Esophagus (tissue), 2 donors: Measurements from ENCODE around the gene XPC. TPM values are rescaled to one million over a fixed set of nuclear protein-coding genes. Genes with fewer than 3 reads are reported as not detected.

ENCODE experiments used
- H3K27ac ChIP-seq, 2 donors: one replicate each; pipeline ENCODE4 v1.5.1; 2013; ENCODE audit warnings: low read depth in 2 of 2, mild to moderate bottlenecking in 2 of 2, inconsistent platforms in 1 of 2, low read length in 1 of 2, moderate library complexity in 1 of 2
- H3K27me3 ChIP-seq, 2 donors: one replicate each; pipeline ENCODE4 v1.6.1; 2013; ENCODE audit warnings: low read length in 2 of 2, control low read depth in 1 of 2, mild to moderate bottlenecking in 1 of 2; ENCODE audit not compliant: insufficient read depth in 2 of 2, control insufficient read depth in 1 of 2
- H3K36me3 ChIP-seq, 2 donors: one replicate each; pipeline ENCODE4 v1.6.1; 2013; ENCODE audit warnings: low read length in 1 of 2; ENCODE audit not compliant: control insufficient read depth in 2 of 2, insufficient read depth in 2 of 2
- H3K4me1 ChIP-seq, 2 donors: one replicate each; pipeline ENCODE4 v1.6.1; 2013; ENCODE audit warnings: low read length in 1 of 2; ENCODE audit not compliant: control insufficient read depth in 2 of 2, insufficient read depth in 2 of 2
- H3K4me3 ChIP-seq, 2 donors: one replicate each; pipeline ENCODE4 v1.5.1; 2013; ENCODE audit warnings: low read length in 2 of 2, mild to moderate bottlenecking in 2 of 2, low read depth in 1 of 2, moderate library complexity in 1 of 2
- H3K9me3 ChIP-seq, 2 donors: one replicate each; pipeline ENCODE4 v1.6.1; 2013; ENCODE audit warnings: mild to moderate bottlenecking in 2 of 2, low read depth in 1 of 2, low read length in 1 of 2, moderate library complexity in 1 of 2; ENCODE audit not compliant: control insufficient read depth in 2 of 2, insufficient read depth in 1 of 2
- WGBS, 2 donors: extraction: QIAGEN DNeasy Blood & Tissue Kit; methylation state at CpG; one replicate each; pipeline ENCODE4 v1.1.7; 2013; 5-methylcytosine and 5-hydroxymethylcytosine counted together
- polyA plus RNA-seq, 2 donors: library from polyadenylated mRNA; stranded (reverse); fragments of 200-250 nt; gene quantifications; one replicate each; pipeline ENCODE4 v1.2.3, GENCODE V29; 2013
- donor health status: healthy with polysubstance abuse.
- donor health status: Bipolar disorder and iron deficiency.

XPC gene
- polyA plus RNA-seq, 2 donors = 12.1 to 12.6 TPM

- no peaks in the 10 kb centered on the region for H3K27me3 ChIP-seq
- no peaks in the 10 kb centered on the region for H3K9me3 ChIP-seq
- 74 to 75% methylated on average over 14 of the region's 14 CpGs for WGBS, 2 donors
- H3K4me1 ChIP-seq = no peaks in the 10 kb centered on the region
- no peaks in the 10 kb centered on the region for H3K36me3 ChIP-seq
- no peak overlapping the region for H3K27ac ChIP-seq
- H3K4me3 ChIP-seq = no peak overlapping the region
These were observed 31.3 kb upstream of the XPC start for GRCh38 chr3:14209581-14210289.

- no peaks in the 10 kb centered on the region for H3K9me3 ChIP-seq
- WGBS, 2 donors = 48 to 65% methylated on average over 5 of the region's 5 CpGs
These were observed 30.6 kb upstream of the XPC start for GRCh38 chr3:14208977-14209394.

GRCh38 chr3:14208168-14208567 is 29.8 kb upstream of the XPC start:
- H3K4me1 ChIP-seq = peaks cover 0 to 2% of the 10 kb centered on the region in 2 donors
- H3K36me3 ChIP-seq = no peaks in the 10 kb centered on the region
- no peaks in the 10 kb centered on the region for H3K27me3 ChIP-seq
- H3K27ac ChIP-seq = no peak overlapping the region
- H3K9me3 ChIP-seq = no peaks in the 10 kb centered on the region
- 94% methylated on average over 4 of the region's 4 CpGs for WGBS, 2 donors
- no peak overlapping the region for H3K4me3 ChIP-seq

More at GRCh38 chr3:14208977-14209394, 30.6 kb upstream of the XPC start:
- no peaks in the 10 kb centered on the region for H3K36me3 ChIP-seq
- no peak overlapping the region for H3K4me3 ChIP-seq
- H3K4me1 ChIP-seq = no peaks in the 10 kb centered on the region
- H3K27me3 ChIP-seq = no peaks in the 10 kb centered on the region
- peak overlapping the region in 1 of 2 donors; percentile 8 for H3K27ac ChIP-seq

- Histone ChIP-seq H3K4me3 (no peak overlapping the region), H3K4me1 (peaks cover 0 to 6% of the 10 kb centered on the region in 2 donors), H3K27me3 (no peaks in the 10 kb centered on the region), H3K36me3 (no peaks in the 10 kb centered on the region), H3K9me3 (no peaks in the 10 kb centered on the region), H3K27ac (no peak overlapping the region)
- WGBS, 2 donors = 94 to 96% methylated on average over 6 of the region's 6 CpGs
These were observed 28.3 kb upstream of the XPC start for GRCh38 chr3:14206548-14207177.

GRCh38 chr3:14204515-14205284 is 26.3 kb upstream of the XPC start:
- H3K4me1 ChIP-seq = peaks cover 2 to 14% of the 10 kb centered on the region in 2 donors
- 59 to 73% methylated on average over 11 of the region's 11 CpGs for WGBS, 2 donors
- H3K4me3 ChIP-seq = no peak overlapping the region
- peaks cover 0 to 2% of the 10 kb centered on the region in 2 donors for H3K36me3 ChIP-seq
- no peaks in the 10 kb centered on the region for H3K27me3 ChIP-seq
- no peak overlapping the region for H3K27ac ChIP-seq
- H3K9me3 ChIP-seq = no peaks in the 10 kb centered on the region

- H3K9me3 ChIP-seq = no peaks in the 10 kb centered on the region
- no peaks in the 10 kb centered on the region for H3K27me3 ChIP-seq
- 45 to 47% methylated on average over 10 of the region's 10 CpGs for WGBS, 2 donors
- H3K4me1 ChIP-seq = peaks cover 2 to 14% of the 10 kb centered on the region in 2 donors
- no peak overlapping the region for H3K4me3 ChIP-seq
- no peak overlapping the region for H3K27ac ChIP-seq
- H3K36me3 ChIP-seq = peaks cover 0 to 2% of the 10 kb centered on the region in 2 donors
These were observed 25.2 kb upstream of the XPC start for GRCh38 chr3:14203521-14204079.

GRCh38 chr3:14202874-14203520 is 24.6 kb upstream of the XPC start:
- Histone ChIP-seq H3K27ac (no peak overlapping the region), H3K4me1 (peaks cover 2 to 14% of the 10 kb centered on the region in 2 donors), H3K36me3 (peaks cover 0 to 2% of the 10 kb centered on the region in 2 donors), H3K27me3 (no peaks in the 10 kb centered on the region), H3K9me3 (no peaks in the 10 kb centered on the region), H3K4me3 (no peak overlapping the region)
- WGBS, 2 donors = 63 to 68% methylated on average over 23 of the region's 23 CpGs

GRCh38 chr3:14201940-14202684 is 23.7 kb upstream of the XPC start:
- H3K4me1 ChIP-seq = peaks cover 2 to 14% of the 10 kb centered on the region in 2 donors
- H3K27me3 ChIP-seq = no peaks in the 10 kb centered on the region
- no peak overlapping the region for H3K27ac ChIP-seq
- peaks cover 4 to 5% of the 10 kb centered on the region in 2 donors for H3K36me3 ChIP-seq
- no peaks in the 10 kb centered on the region for H3K9me3 ChIP-seq
- H3K4me3 ChIP-seq = no peak overlapping the region
- 51 to 65% methylated on average over 7 of the region's 7 CpGs for WGBS, 2 donors
